Measurements from ENCODE around the gene MYO1B. TPM values are rescaled to one million over a fixed set of nuclear protein-coding genes. Genes with fewer than 3 reads are reported as not detected.

MYO1B gene
- total and polyA plus RNA-seq, 2 of the 4 experiments (the other 2 are of a cell fraction): 57.2 to 116 TPM

- TF ChIP-seq MAFK (IDR thresholded peaks at IDR 0.05; ENCODE audit: low read depth, low read length) (no peak), MXI1 (IDR thresholded peaks at IDR 0.05; ENCODE audit: borderline replicate concordance, low read depth, low read length) (no peak)
These were observed 51.1 kb downstream of the MYO1B start (continued) for GRCh38 chr2:191296083-191297006.

DNA sequence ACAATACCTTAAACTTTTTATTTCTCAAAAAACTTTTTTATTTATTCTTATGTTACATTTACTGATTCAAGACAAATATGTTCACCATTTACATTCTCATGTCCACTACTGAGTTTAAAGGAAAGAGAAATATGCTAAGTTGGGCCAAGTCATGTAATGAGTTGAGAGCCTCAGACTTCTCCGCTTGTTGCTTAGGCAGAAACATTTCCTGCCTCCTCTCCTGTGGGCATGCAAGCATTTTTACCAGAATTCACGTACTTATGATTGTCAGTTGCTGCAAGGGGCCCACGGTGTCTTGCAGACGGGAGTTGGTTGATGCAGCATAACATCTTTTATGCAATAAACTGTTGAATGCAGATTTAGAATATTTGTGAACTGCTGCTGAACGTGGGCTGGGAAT lies 51.8 kb downstream of the MYO1B start:
- ATAC-seq (ENCODE audit: low read depth): 0 out of 2 replicates have a peak, but pooled peaks have one; percentile 27
- Histone ChIP-seq H3K9me1 (ENCODE audit: insufficient read depth, low read length) (peaks cover 10% of the 10 kb centered on the region), H3K4me1 (ENCODE audit: control insufficient read depth, insufficient read depth, low read length) (peaks cover 24% of the 10 kb centered on the region), H3K27ac (ENCODE audit: insufficient read depth, low read length) (peak overlapping the region; percentile 77; the same call in 1 of the 2 replicates), H4K5ac (ENCODE audit: low read depth, low read length) (peak overlapping the region; percentile 47; the same call in 1 of the 2 replicates), H3K4me3 (ENCODE audit: insufficient read depth, low read depth, low read length) (no peak overlapping the region), H3K79me1 (ENCODE audit: low read depth in 1 of 2, low read length in 2 of 2) (peaks cover 35 to 74% of the 10 kb centered on the region in 2 experiments), H3K9ac (ENCODE audit: low read depth, low read length) (no peak overlapping the region), H3K4me2 (ENCODE audit: low read depth, low read length) (peak overlapping the region; percentile 24), H3K9me3 (ENCODE audit: control insufficient read depth, insufficient read depth, low read length) (no peaks in the 10 kb centered on the region), H3K23ac (ENCODE audit: low read depth, low read length) (0 out of 2 replicates have a peak overlapping the region, but pooled peaks have one; percentile 25), H2BK5ac (ENCODE audit: low read depth, low read length, poor library complexity, severe bottlenecking) (peak overlapping the region; percentile 87), H2BK20ac (ENCODE audit: low read depth, low read length) (0 out of 2 replicates have a peak overlapping the region, but pooled peaks have one; percentile 0), H3K4ac (ENCODE audit: low read depth, low read length) (peak overlapping the region; percentile 63), H3K18ac (ENCODE audit: low read depth, low read length) (peak overlapping the region; percentile 74), H3K36me3 (ENCODE audit: control insufficient read depth, insufficient read depth, low read length) (peaks cover 8% of the 10 kb centered on the region), H2BK120ac (ENCODE audit: low read depth, low read length) (peak overlapping the region; percentile 68), H2BK15ac (ENCODE audit: low read depth, low read length) (no peak overlapping the region; the same call in 2 of the 3 replicates), H3K14ac (replicated peaks; ENCODE audit: low read depth, low read length) (peak overlapping the region; percentile 64; the same call in 1 of the 2 replicates), H3K27me3 (ENCODE audit: control insufficient read depth, insufficient read depth, low read length) (no peaks in the 10 kb centered on the region), H2AFZ (replicated peaks; ENCODE audit: low read length, poor library complexity) (no peak overlapping the region), H2AK9ac (replicated peaks; ENCODE audit: low read depth, low read length, poor library complexity) (no peak overlapping the region), H4K91ac (ENCODE audit: insufficient read depth, low read depth, low read length) (0 out of 2 replicates have a peak overlapping the region, but pooled peaks have one; percentile 18), H2AK5ac (ENCODE audit: low read depth, low read length) (0 out of 2 replicates have a peak overlapping the region, but pooled peaks have one; percentile 0), H4K8ac (ENCODE audit: low read depth in 2 of 2, low read length in 2 of 2) (peak overlapping the region; percentile 20 to 53; a peak in 2 of 4 replicates), H4K20me1 (ENCODE audit: insufficient read depth, low read length) (peaks cover 6% of the 10 kb centered on the region; the same call in 1 of the 2 replicates), H3K56ac (ENCODE audit: extremely low read depth, insufficient read depth, low read length) (no peak overlapping the region)
- BruUV-seq (replicated peaks): no TSS peak
- in situ Hi-C loops (cut with MboI; ENCODE audit: low sequenced_read_pairs) (no loop called here), intact Hi-C loops (cut with micrococcal nuclease) (loop anchor here (5.0 kb wide), 5 partner anchors 35 to 130 kb away; no protein-coding TSS in a partner anchor), dilution Hi-C loops (cut with HindIII; ENCODE audit: low sequenced_read_pairs, unreplicated experiment) (no loop called here)
- POLR2A ChIA-PET (ENCODE audit: unreplicated experiment): no interaction called here
- DNase-seq: peak; percentile 22
- CTCF ChIA-PET: no interaction called here
- no CpG with 5 or more reads among the region's 5 CpGs for WGBS, 2 experiments (ENCODE audit: extremely low coverage in 2 of 2, insufficient read length in 1 of 2)
- TF ChIP-seq RFX5 (IDR thresholded peaks at IDR 0.05; ENCODE audit: low read depth, low read length) (no peak), CHD1 (IDR thresholded peaks at IDR 0.05; ENCODE audit: low read depth, low read length) (no peak), CEBPB (IDR thresholded peaks at IDR 0.05; ENCODE audit: low read depth, low read length) (no peak), MXI1 (IDR thresholded peaks at IDR 0.05; ENCODE audit: borderline replicate concordance, low read depth, low read length) (no peak), MAZ (IDR thresholded peaks at IDR 0.05; ENCODE audit: borderline replicate concordance, low read depth, low read length) (no peak), POLR2A (IDR thresholded peaks at IDR 0.05; ENCODE audit: low read depth, low read length) (no peak), NFE2L2 (IDR thresholded peaks at IDR 0.05; ENCODE audit: low read depth, low read length) (no peak), RCOR1 (IDR thresholded peaks at IDR 0.05; ENCODE audit: insufficient replicate concordance, low read length) (no peak), FOS (IDR thresholded peaks at IDR 0.05; ENCODE audit: low read depth, low read length) (no peak), MAFK (IDR thresholded peaks at IDR 0.05; ENCODE audit: low read depth, low read length) (no peak)
- TF ChIP-seq, protein P1, sequence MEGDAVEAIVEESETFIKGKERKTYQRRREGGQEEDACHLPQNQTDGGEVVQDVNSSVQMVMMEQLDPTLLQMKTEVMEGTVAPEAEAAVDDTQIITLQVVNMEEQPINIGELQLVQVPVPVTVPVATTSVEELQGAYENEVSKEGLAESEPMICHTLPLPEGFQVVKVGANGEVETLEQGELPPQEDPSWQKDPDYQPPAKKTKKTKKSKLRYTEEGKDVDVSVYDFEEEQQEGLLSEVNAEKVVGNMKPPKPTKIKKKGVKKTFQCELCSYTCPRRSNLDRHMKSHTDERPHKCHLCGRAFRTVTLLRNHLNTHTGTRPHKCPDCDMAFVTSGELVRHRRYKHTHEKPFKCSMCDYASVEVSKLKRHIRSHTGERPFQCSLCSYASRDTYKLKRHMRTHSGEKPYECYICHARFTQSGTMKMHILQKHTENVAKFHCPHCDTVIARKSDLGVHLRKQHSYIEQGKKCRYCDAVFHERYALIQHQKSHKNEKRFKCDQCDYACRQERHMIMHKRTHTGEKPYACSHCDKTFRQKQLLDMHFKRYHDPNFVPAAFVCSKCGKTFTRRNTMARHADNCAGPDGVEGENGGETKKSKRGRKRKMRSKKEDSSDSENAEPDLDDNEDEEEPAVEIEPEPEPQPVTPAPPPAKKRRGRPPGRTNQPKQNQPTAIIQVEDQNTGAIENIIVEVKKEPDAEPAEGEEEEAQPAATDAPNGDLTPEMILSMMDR (conservative IDR thresholded peaks at IDR 0.05; ENCODE audit: low read depth, low read length): no peak
- TF ChIP-seq, protein P2, sequence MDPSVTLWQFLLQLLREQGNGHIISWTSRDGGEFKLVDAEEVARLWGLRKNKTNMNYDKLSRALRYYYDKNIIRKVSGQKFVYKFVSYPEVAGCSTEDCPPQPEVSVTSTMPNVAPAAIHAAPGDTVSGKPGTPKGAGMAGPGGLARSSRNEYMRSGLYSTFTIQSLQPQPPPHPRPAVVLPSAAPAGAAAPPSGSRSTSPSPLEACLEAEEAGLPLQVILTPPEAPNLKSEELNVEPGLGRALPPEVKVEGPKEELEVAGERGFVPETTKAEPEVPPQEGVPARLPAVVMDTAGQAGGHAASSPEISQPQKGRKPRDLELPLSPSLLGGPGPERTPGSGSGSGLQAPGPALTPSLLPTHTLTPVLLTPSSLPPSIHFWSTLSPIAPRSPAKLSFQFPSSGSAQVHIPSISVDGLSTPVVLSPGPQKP (IDR thresholded peaks at IDR 0.05; ENCODE audit: borderline replicate concordance, low read depth, low read length): no peak

Data from IMR-90 (cell line).